MCF 10A (cell line): Measurements from ENCODE around the gene TOR4A. TPM values are rescaled to one million over a fixed set of nuclear protein-coding genes. Genes with fewer than 3 reads are reported as not detected.

ENCODE experiments used
- BruUV-seq: library from RNA; stranded (reverse); fragments of 400-500 nt; replicated peaks from 2 replicates; lab custom pipeline; 2021; lab: Mats Ljungman, UMichigan
- CTCF ChIA-PET: fragments of 300-600 bp; sonication (Branson Sonifier 250); formaldehyde crosslinking; extraction: SDS; loops from one replicate; lab custom pipeline; 2021; ENCODE audit warnings: antibody characterized with exemption, inconsistent platforms; lab: Yijun Ruan, JAX
- POLR2A ChIA-PET: fragments of 300-600, 350-650 bp; sonication (Branson Sonifier 250); formaldehyde crosslinking; extraction: SDS; loops from one replicate; lab custom pipeline; 2020; ENCODE audit warnings: antibody characterized with exemption, inconsistent platforms; lab: Yijun Ruan, JAX
- DNase-seq: peaks from one replicate; pipeline ENCODE4 v3.0.0-alpha.2; 2018; ENCODE audit not compliant: unreplicated experiment
- H3K27ac Mint-ChIP-seq: one replicate; pipeline ENCODE4 v1.8.0; 2022; ENCODE audit warnings: mild to moderate bottlenecking, low read depth, mixed read lengths; ENCODE audit not compliant: unreplicated experiment
- H3K27me3 Mint-ChIP-seq: one replicate; pipeline ENCODE4 v1.8.0; 2022; ENCODE audit warnings: mixed read lengths; ENCODE audit not compliant: insufficient read depth, unreplicated experiment
- H3K36me3 Mint-ChIP-seq: one replicate; pipeline ENCODE4 v1.8.0; 2022; ENCODE audit warnings: mild to moderate bottlenecking, moderate library complexity, mixed read lengths; ENCODE audit not compliant: insufficient read depth, unreplicated experiment
- H3K4me1 Mint-ChIP-seq: one replicate; pipeline ENCODE4 v1.8.0; 2022; ENCODE audit warnings: mixed read lengths; ENCODE audit not compliant: insufficient read depth, unreplicated experiment
- H3K4me3 Mint-ChIP-seq: one replicate; pipeline ENCODE4 v1.8.0; 2022; ENCODE audit warnings: mild to moderate bottlenecking, moderate library complexity, mixed read lengths; ENCODE audit not compliant: unreplicated experiment
- H3K9me3 Mint-ChIP-seq: one replicate; pipeline ENCODE4 v1.8.0; 2022; ENCODE audit warnings: mixed read lengths; ENCODE audit not compliant: unreplicated experiment
- intact Hi-C: fragments of 100-400 bp; cut with micrococcal nuclease; formaldehyde crosslinking; loops from 2 replicates; pipeline ENCODE4 v1.14.1; 2022
- total RNA-seq: library from RNA; stranded (reverse); gene quantifications from 2 replicates; pipeline ENCODE4 v1.2.3, GENCODE V29; 2022
- TF ChIP-seq, protein P1 (sequence below): fragments of 200-600 bp; IDR thresholded peaks from one replicate; pipeline ENCODE4 v1.8.0; 2022; ENCODE audit warnings: antibody characterized with exemption, mild to moderate bottlenecking; ENCODE audit not compliant: unreplicated experiment

TOR4A gene
- total RNA-seq, 1 experiment from 2014 or later, result 21.9 TPM

DNA sequence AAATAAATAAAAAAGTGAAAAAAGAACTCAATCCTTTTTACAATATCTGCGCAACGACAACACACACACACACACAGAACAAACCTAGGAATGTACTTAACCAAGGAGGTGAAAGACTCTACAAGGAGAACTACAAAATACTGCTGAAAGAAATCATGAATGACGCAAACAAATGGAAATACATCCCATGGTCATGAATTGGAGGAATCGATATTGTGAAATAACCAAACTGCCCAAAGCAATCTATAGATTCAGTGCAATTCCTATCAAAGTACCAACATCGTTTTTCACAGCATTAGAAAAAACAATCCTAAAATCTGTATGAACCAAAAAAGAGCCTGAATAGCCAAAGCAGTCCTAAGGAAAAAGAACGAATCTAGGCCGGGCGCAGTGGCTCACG is 54.4 kb downstream of the TOR4A start:
- no peak overlapping the region for H3K4me3 Mint-ChIP-seq
- H3K36me3 Mint-ChIP-seq, result peaks cover 8% of the 10 kb centered on the region
- no TSS peak for BruUV-seq
- CTCF ChIA-PET, result no interaction called here
- H3K9me3 Mint-ChIP-seq, result no peaks in the 10 kb centered on the region
- intact Hi-C loops, result no loop called here
- POLR2A ChIA-PET, result no interaction called here
- no peak for DNase-seq
- no peaks in the 10 kb centered on the region for H3K4me1 Mint-ChIP-seq
- no peaks in the 10 kb centered on the region for H3K27me3 Mint-ChIP-seq
- TF ChIP-seq, protein P1, sequence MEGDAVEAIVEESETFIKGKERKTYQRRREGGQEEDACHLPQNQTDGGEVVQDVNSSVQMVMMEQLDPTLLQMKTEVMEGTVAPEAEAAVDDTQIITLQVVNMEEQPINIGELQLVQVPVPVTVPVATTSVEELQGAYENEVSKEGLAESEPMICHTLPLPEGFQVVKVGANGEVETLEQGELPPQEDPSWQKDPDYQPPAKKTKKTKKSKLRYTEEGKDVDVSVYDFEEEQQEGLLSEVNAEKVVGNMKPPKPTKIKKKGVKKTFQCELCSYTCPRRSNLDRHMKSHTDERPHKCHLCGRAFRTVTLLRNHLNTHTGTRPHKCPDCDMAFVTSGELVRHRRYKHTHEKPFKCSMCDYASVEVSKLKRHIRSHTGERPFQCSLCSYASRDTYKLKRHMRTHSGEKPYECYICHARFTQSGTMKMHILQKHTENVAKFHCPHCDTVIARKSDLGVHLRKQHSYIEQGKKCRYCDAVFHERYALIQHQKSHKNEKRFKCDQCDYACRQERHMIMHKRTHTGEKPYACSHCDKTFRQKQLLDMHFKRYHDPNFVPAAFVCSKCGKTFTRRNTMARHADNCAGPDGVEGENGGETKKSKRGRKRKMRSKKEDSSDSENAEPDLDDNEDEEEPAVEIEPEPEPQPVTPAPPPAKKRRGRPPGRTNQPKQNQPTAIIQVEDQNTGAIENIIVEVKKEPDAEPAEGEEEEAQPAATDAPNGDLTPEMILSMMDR, result no peak
- no peak overlapping the region for H3K27ac Mint-ChIP-seq

Other genes starting within 250 kb of the TOR4A start
- 20.0 and 21.7 TPM in 2 replicates for gene ABCA2, start 249.5 kb upstream of the TOR4A start, total RNA-seq
- 0.12 TPM in 1 of 2 replicates, not detected in the other for gene FUT7, start 245.6 kb upstream of the TOR4A start, total RNA-seq
- 161 and 171 TPM in 2 replicates for gene NPDC1, start 231.5 kb upstream of the TOR4A start, total RNA-seq
- gene ENTPD2, start 223.7 kb upstream of the TOR4A start, total RNA-seq, result 13.4 and 31.5 TPM in 2 replicates
- 5.7 and 15.7 TPM in 2 replicates for gene SAPCD2, start 207.2 kb upstream of the TOR4A start, total RNA-seq
- gene UAP1L1, start 200.2 kb upstream of the TOR4A start, total RNA-seq, result 1.0 and 3.7 TPM in 2 replicates
- gene MAN1B1, start 190.7 kb upstream of the TOR4A start, total RNA-seq, result 46.5 and 49.1 TPM in 2 replicates
- 139 and 157 TPM in 2 replicates for gene DPP7, start 163.0 kb upstream of the TOR4A start, total RNA-seq
- gene GRIN1, start 138.6 kb upstream of the TOR4A start, total RNA-seq, result 0.61 and 1.4 TPM in 2 replicates
- not detected in 2 replicates for gene LRRC26, start 107.7 kb upstream of the TOR4A start, total RNA-seq
- gene TMEM210, start 105.7 kb upstream of the TOR4A start, total RNA-seq, result not detected in 2 replicates
- gene ANAPC2, start 89.2 kb upstream of the TOR4A start, total RNA-seq, result 42.1 and 43.6 TPM in 2 replicates
- gene SSNA1, start 89.0 kb upstream of the TOR4A start, total RNA-seq, result 81.4 and 82.6 TPM in 2 replicates
- gene TPRN, start 77.0 kb upstream of the TOR4A start, total RNA-seq, result 12.6 and 13.4 TPM in 2 replicates
- 31.4 and 35.6 TPM in 2 replicates for gene TMEM203, start 72.1 kb upstream of the TOR4A start, total RNA-seq
- gene NDOR1, start 72.0 kb upstream of the TOR4A start, total RNA-seq, result 16.6 and 18.0 TPM in 2 replicates
- gene RNF208, start 55.5 kb upstream of the TOR4A start, total RNA-seq, result 2.5 and 3.1 TPM in 2 replicates
- 1.4 and 1.8 TPM in 2 replicates for gene CYSRT1, start 52.6 kb upstream of the TOR4A start, total RNA-seq
- 0.16 and 0.44 TPM in 2 replicates for gene RNF224, start 50.2 kb upstream of the TOR4A start, total RNA-seq
- not detected in 2 replicates for gene SLC34A3, start 46.8 kb upstream of the TOR4A start, total RNA-seq
- 171 and 180 TPM in 2 replicates for gene TUBB4B, start 36.4 kb upstream of the TOR4A start, total RNA-seq
- not detected in 2 replicates for gene STPG3, start 26.4 kb upstream of the TOR4A start, total RNA-seq
- 38.0 and 40.5 TPM in 2 replicates for gene NELFB, start 22.4 kb upstream of the TOR4A start, total RNA-seq
- 1.4 and 2.2 TPM in 2 replicates for gene NRARP, start 24.5 kb downstream of the TOR4A start, total RNA-seq
- 17.1 and 23.9 TPM in 2 replicates for gene EXD3, start 145.4 kb downstream of the TOR4A start, total RNA-seq
- 8.2 and 8.9 TPM in 2 replicates for gene NOXA1, start 145.7 kb downstream of the TOR4A start, total RNA-seq
- not detected in 2 replicates for gene ENTPD8, start 163.6 kb downstream of the TOR4A start, total RNA-seq
- gene NSMF, start 181.6 kb downstream of the TOR4A start, total RNA-seq, result 37.8 and 43.1 TPM in 2 replicates